ENCODE data around the gene SLC35F6. TPM values are rescaled to one million over a fixed set of nuclear protein-coding genes. Genes with fewer than 3 reads are reported as not detected.

The SLC35F6 gene
- polyA plus RNA-seq, 1 donor from 2014 or later = 10.8 TPM

DNA sequence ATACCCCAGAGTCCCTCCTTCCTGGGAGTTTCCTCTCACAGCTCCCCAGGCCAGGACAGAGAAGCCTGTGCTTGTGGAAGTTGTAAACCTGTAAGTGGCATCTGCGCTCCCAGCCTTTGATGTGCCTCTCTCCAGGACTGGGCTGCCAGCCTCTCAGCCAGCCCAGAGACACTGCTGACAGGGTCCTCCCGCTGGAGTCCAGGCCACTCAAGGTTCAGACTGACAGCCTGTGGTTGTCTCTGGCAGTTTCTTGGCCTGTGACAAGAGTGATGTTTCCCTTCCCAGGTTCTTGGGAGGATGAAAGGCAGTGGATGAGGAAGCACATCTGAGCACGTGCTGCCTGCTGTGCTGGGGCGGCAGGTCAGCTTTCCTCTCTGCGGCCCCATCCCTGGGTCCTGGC, 3.0 kb downstream of the SLC35F6 start:
- no peak overlapping the region for H3K4me2 ChIP-seq (ENCODE audit: low read length)
- H3K9ac ChIP-seq (ENCODE audit: low read length) = no peak overlapping the region
- no peaks in the 10 kb centered on the region for H3K9me2 ChIP-seq (ENCODE audit: insufficient read depth, low read length)
- no peak overlapping the region for H2AFZ ChIP-seq (ENCODE audit: low read depth, low read length)
- H3F3A ChIP-seq (ENCODE audit: insufficient read depth, low read length, poor library complexity, severe bottlenecking) = no peaks in the 10 kb centered on the region
- TF ChIP-seq, protein P1, sequence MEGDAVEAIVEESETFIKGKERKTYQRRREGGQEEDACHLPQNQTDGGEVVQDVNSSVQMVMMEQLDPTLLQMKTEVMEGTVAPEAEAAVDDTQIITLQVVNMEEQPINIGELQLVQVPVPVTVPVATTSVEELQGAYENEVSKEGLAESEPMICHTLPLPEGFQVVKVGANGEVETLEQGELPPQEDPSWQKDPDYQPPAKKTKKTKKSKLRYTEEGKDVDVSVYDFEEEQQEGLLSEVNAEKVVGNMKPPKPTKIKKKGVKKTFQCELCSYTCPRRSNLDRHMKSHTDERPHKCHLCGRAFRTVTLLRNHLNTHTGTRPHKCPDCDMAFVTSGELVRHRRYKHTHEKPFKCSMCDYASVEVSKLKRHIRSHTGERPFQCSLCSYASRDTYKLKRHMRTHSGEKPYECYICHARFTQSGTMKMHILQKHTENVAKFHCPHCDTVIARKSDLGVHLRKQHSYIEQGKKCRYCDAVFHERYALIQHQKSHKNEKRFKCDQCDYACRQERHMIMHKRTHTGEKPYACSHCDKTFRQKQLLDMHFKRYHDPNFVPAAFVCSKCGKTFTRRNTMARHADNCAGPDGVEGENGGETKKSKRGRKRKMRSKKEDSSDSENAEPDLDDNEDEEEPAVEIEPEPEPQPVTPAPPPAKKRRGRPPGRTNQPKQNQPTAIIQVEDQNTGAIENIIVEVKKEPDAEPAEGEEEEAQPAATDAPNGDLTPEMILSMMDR (IDR thresholded peaks at IDR 0.05; ENCODE audit: poor library complexity, severe bottlenecking) = no peak
- no peak for TF ChIP-seq MXI1 (conservative IDR thresholded peaks at IDR 0.05; ENCODE audit: poor library complexity, severe bottlenecking)
- no peak for TF ChIP-seq EZH2 (IDR thresholded peaks at IDR 0.05; ENCODE audit: borderline replicate concordance, insufficient read depth, low read length, poor library complexity, severe bottlenecking)
- TF ChIP-seq, protein P2, sequence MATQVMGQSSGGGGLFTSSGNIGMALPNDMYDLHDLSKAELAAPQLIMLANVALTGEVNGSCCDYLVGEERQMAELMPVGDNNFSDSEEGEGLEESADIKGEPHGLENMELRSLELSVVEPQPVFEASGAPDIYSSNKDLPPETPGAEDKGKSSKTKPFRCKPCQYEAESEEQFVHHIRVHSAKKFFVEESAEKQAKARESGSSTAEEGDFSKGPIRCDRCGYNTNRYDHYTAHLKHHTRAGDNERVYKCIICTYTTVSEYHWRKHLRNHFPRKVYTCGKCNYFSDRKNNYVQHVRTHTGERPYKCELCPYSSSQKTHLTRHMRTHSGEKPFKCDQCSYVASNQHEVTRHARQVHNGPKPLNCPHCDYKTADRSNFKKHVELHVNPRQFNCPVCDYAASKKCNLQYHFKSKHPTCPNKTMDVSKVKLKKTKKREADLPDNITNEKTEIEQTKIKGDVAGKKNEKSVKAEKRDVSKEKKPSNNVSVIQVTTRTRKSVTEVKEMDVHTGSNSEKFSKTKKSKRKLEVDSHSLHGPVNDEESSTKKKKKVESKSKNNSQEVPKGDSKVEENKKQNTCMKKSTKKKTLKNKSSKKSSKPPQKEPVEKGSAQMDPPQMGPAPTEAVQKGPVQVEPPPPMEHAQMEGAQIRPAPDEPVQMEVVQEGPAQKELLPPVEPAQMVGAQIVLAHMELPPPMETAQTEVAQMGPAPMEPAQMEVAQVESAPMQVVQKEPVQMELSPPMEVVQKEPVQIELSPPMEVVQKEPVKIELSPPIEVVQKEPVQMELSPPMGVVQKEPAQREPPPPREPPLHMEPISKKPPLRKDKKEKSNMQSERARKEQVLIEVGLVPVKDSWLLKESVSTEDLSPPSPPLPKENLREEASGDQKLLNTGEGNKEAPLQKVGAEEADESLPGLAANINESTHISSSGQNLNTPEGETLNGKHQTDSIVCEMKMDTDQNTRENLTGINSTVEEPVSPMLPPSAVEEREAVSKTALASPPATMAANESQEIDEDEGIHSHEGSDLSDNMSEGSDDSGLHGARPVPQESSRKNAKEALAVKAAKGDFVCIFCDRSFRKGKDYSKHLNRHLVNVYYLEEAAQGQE (IDR thresholded peaks at IDR 0.05; ENCODE audit: borderline replicate concordance) = no peak
- TF ChIP-seq TAF1 (IDR thresholded peaks at IDR 0.05; ENCODE audit: low read depth) = no peak
- no peak for TF ChIP-seq SMC3 (conservative IDR thresholded peaks at IDR 0.05; ENCODE audit: poor library complexity)
- no peak for TF ChIP-seq RAD21 (conservative IDR thresholded peaks at IDR 0.05)
- H3K9me3 ChIP-seq (ENCODE audit: low read length) = no peaks in the 10 kb centered on the region
- no peak overlapping the region for H3K4me3 ChIP-seq (ENCODE audit: low read length)
- H4K20me1 ChIP-seq (ENCODE audit: insufficient read depth) = no peaks in the 10 kb centered on the region
- no peaks in the 10 kb centered on the region for H3K27me3 ChIP-seq (ENCODE audit: insufficient read depth, low read depth, low read length)
- H3K79me2 ChIP-seq (replicated peaks; ENCODE audit: insufficient read depth, low read length) = peaks cover 12% of the 10 kb centered on the region
- H3K27ac ChIP-seq (ENCODE audit: low read length) = no peak overlapping the region
- H3K36me3 ChIP-seq (ENCODE audit: insufficient read depth, low read length) = no peaks in the 10 kb centered on the region

DNA sequence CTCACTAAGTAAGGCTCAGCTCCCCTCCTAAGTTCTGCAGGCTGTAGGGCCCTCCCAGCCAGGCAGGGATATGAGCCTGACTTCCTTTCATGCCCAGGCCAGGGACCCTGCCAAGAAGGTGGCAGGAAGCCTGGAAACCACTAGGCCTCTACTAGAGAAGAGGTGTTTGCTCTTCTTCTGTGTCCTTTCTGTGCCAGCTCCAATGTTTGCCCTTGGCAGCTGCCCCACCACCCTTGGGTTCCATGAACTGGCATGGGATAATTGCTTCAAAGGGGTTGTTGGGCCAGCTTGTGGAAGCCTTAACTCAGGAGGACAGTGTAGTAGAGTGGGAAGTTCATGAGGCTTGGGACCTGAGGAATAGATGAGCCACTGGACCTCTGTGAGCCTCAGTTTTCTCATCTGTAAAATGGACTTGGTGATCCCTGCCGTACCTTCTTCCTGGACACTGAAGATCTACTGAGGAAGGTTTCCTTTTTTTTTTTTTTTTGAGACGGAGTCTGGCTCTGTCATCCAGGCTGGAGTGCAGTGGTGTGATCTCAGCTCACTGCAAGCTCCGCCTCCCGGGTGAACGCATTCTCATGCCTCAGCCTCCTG, 3.9 kb downstream of the SLC35F6 start:
- no peaks in the 10 kb centered on the region for H3K9me3 ChIP-seq (ENCODE audit: low read length)
- H3K27me3 ChIP-seq (ENCODE audit: insufficient read depth, low read depth, low read length) = no peaks in the 10 kb centered on the region
- no peak for TF ChIP-seq TAF1 (IDR thresholded peaks at IDR 0.05; ENCODE audit: low read depth)
- TF ChIP-seq EP300 (conservative IDR thresholded peaks at IDR 0.05; ENCODE audit: poor library complexity, severe bottlenecking) = no peak
- TF ChIP-seq EZH2 (IDR thresholded peaks at IDR 0.05; ENCODE audit: borderline replicate concordance, insufficient read depth, low read length, poor library complexity, severe bottlenecking) = no peak
- TF ChIP-seq POLR2AphosphoS5 (IDR thresholded peaks at IDR 0.05) = no peak
- no peak for TF ChIP-seq MXI1 (conservative IDR thresholded peaks at IDR 0.05; ENCODE audit: poor library complexity, severe bottlenecking)
- TF ChIP-seq, protein P2 (IDR thresholded peaks at IDR 0.05; ENCODE audit: borderline replicate concordance) = no peak
- no peak for TF ChIP-seq RAD21 (conservative IDR thresholded peaks at IDR 0.05)
- no peak for TF ChIP-seq SMC3 (conservative IDR thresholded peaks at IDR 0.05; ENCODE audit: poor library complexity)
- TF ChIP-seq, protein P1 (IDR thresholded peaks at IDR 0.05; ENCODE audit: poor library complexity, severe bottlenecking) = no peak
- no peak overlapping the region for H3K4me3 ChIP-seq (ENCODE audit: low read length)
- no peaks in the 10 kb centered on the region for H3F3A ChIP-seq (ENCODE audit: insufficient read depth, low read length, poor library complexity, severe bottlenecking)
- H3K79me2 ChIP-seq (replicated peaks; ENCODE audit: insufficient read depth, low read length) = peaks cover 12% of the 10 kb centered on the region
- H2AFZ ChIP-seq (ENCODE audit: low read depth, low read length) = no peak overlapping the region
- no peak overlapping the region for H3K27ac ChIP-seq (ENCODE audit: low read length)
- H3K4me2 ChIP-seq (ENCODE audit: low read length) = no peak overlapping the region
- H3K36me3 ChIP-seq (ENCODE audit: insufficient read depth, low read length) = no peaks in the 10 kb centered on the region
- H3K9ac ChIP-seq (ENCODE audit: low read length) = no peak overlapping the region
- no peaks in the 10 kb centered on the region for H3K9me2 ChIP-seq (ENCODE audit: insufficient read depth, low read length)
- no peaks in the 10 kb centered on the region for H4K20me1 ChIP-seq (ENCODE audit: insufficient read depth)
